Glomerular endothelial cell (primary cell): ENCODE measurements around the gene DNHD1. TPM values are rescaled to one million over a fixed set of nuclear protein-coding genes. Genes with fewer than 3 reads are reported as not detected.

Experiments
- DNase-seq: peaks from one replicate; pipeline ENCODE4 v3.0.0-alpha.2; 2011; ENCODE audit warnings: low read depth, low spot score; ENCODE audit errors: extremely low read depth
- total RNA-seq: library from RNA; depleted of rRNA; stranded (reverse); fragments of >200 nt; gene quantifications from 2 replicates; pipeline ENCODE4 v1.2.3, GENCODE V29; 2015

Gene DNHD1
- total RNA-seq, 1 donor from 2014 or later = 5.1 TPM

GRCh38 chr11:6608726-6609501, 111.8 kb downstream of the DNHD1 start:
- DNase-seq = no peak

- DNase-seq = no peak
Observed at GRCh38 chr11:6609502-6610015, 112.5 kb downstream of the DNHD1 start.

GRCh38 chr11:6610591-6610990, 113.5 kb downstream of the DNHD1 start:
- DNase-seq = no peak

DNA sequence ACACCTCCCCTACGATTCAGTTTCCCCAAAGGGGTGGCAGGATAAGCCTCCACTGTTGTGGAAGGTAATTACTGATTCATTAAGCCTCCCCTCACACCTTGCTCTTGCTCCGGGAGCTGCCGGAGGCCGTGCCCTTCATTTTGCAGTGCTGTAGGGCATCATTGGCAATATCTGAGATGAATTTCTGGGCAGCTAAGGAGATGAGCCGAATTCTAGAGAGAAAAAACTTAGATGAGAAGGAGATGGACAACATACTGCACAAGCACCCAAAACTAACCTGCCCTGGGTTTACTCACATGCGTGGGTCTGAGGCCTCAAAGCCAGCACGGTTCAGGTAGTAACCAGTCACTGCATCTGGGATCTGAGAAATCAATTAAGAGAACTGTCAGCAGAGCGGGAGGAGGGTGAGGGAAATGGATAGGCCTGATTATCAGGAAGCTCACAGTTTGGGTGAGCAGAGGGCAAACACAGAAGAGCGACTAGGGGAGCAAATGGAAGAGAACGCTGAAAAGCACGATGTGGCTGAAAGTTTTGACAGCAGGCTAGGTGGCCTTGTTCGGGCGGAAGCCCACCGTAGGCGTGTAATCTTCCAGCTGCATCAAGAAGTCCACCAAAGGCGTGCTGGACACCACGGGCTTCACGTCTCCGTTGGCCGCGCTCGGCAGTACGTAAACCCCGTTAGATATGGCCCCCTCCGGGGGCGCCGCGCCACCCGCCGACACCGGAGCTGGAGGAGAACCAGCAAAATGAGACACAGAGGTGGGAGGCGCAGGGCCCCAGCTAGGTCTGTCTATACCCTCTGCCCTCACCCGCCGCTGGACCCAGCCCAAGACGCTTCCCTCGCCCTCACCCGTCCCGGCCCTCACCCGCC, 114.2 kb downstream of the DNHD1 start:
- DNase-seq = no peak

- DNase-seq = no peak
Observed at GRCh38 chr11:6611963-6612212, 114.8 kb downstream of the DNHD1 start.

DNA sequence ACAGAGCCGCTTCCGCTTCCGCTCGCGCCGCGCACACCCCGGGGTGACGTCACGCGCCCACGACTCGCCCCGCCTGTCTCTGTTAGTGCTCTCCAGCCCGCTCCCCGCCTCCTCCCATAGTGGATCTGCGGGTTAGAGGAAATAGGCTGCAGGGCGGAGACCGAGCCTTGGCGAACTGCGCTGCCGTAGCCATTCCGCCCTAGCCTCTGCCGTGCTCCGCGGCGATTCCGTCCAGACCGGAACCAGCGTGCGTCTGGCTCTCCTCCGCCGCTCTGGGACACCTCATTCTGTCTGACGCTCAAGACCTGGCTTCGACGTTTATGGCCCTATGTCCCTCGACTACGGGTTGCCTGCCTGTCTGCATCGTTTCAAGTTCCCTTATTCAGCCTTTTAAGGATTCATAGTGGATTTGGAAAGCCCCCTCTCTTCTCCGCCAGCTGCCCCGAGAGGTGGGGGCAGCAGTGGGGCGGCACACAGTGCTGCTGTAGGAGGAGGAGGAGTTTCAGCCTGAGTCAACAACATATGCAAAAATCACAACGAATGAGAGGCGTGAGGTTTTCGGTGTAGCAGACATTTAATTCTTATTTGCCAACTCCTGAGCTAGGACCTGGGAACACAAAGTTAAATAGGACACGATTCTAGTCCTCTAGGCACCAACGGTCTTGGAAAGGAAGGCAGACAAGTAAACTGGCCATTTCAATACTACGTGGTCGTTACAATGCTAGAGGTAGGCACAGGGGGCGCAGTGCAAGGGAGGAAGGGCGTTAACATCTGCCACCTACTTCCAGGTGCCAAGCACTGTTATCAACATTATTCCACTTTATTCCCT, 115.3 kb downstream of the DNHD1 start, which contains the start of gene TAF10:
TAF10 (minus strand) TSS at position 4 of the 829 bp plus-strand sequence. CDS start 27 bp downstream, outside the sequence.
- DNase-seq = no peak

- DNase-seq = no peak
Observed at GRCh38 chr11:6613496-6613895, 116.4 kb downstream of the DNHD1 start.

DNA sequence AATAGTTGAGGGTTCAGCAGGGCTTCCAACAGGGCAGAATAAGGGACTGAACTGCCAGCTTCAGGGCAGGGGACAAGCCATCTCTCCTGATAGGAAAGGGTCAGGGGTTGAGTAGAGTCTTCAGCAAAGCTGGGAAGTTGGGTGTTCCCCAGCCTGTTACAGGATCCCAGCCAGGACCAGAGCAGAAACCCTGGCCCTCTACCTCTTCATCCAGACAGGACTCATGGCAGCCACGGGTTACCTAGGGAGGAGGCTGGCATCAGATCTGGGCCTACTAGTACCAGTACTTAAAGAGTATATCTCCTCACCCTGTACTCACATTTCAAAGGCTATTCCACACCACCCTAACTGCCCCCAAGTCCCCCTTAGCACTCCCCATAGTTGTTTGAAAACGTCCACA, 117.4 kb downstream of the DNHD1 start:
- DNase-seq = no peak

GRCh38 chr11:6615046-6615445, 118.0 kb downstream of the DNHD1 start:
- DNase-seq = no peak

- no peak for DNase-seq
Observed at GRCh38 chr11:6615882-6616585, 119.0 kb downstream of the DNHD1 start.

GRCh38 chr11:6616596-6617250, 119.6 kb downstream of the DNHD1 start:
- no peak for DNase-seq

- no peak for DNase-seq
Observed at GRCh38 chr11:6617315-6617781, 120.3 kb downstream of the DNHD1 start.

DNA sequence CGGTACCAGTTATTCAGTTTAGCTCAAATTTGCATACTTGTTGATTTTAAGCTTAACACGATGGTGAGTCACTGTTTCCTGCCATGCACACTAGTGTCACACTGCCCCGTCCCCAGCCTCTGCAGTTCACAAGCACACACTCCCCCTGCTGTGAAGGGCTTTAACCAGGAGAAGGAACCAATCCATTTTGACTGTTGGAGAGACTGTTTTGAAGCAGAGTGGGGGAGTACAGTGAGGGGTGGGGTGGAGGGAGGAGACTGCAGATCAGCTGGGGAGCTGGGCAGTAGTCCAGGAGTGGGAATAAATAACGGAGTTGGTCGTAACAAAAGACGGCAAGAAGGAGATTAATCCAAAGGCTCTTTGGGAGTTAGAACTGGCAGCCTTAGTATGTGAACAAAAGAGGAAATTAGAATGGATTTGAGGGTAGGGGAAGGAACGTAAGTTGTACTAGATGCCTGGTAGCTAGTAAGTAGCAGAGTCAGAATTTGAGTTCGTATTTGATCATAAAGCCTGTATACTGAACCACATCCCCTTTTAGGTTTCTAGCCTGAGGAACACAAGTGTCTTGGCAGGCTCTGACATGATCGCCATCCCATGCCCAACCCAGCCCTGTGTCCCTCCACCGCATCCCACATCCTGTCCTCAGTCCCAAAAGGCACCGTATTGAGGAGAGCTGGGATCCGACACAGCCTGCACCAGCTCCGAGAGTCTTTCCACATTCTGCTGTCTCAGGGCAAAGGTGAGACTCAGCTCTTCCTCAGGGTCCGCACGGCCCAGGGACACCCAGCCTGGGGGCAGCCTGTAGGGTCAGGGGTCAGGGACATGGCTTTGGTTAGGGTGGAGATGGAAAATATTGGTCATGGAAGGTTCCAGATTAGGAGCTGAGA, 121.3 kb downstream of the DNHD1 start:
- DNase-seq = no peak

DNA sequence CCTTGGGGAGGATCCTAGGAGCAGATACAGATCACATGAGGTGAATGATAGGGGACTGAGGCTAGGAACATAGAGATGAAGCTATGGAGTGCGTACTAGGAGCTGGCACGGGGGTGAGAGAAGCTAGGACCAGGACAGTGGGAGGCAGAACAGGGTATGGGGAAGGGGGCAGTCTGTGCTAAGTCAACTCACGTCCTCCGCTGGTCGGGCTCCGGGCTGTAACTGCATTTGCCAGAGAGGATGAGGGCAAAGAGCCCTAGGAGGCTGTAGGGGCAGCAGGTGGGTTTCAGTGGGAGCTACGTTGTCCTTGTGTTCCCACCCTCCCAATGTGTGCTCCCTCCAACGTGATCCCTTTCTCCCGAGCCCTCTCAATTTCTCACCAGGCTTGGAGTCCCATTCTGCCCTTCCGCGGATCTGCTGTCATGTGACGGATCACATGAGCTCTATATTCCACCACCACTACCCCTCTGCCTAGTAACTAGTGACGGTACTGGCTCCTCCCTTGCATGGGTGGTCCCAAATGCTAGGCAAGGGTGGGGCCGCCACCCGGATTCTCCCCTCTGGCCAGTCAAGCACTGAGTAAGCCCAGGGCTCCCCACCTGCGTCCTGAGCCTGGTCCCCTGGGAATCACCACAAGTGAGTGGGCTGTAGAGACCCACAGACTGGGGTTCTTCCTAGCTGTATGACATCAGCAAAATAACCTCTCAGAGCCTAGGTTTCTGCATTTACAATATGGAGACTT, 122.1 kb downstream of the DNHD1 start, which contains the start of gene TPP1:
TPP1 (minus strand) TSS at position 419 of the 742 bp plus-strand sequence; CDS start at position 397, 22 bp downstream.
- peak; percentile 85 for DNase-seq

- no peak for DNase-seq
Observed at GRCh38 chr11:6620636-6621035, 123.6 kb downstream of the DNHD1 start.
